ENCODE data around the gene CBR4.

The CBR4 gene

DNA sequence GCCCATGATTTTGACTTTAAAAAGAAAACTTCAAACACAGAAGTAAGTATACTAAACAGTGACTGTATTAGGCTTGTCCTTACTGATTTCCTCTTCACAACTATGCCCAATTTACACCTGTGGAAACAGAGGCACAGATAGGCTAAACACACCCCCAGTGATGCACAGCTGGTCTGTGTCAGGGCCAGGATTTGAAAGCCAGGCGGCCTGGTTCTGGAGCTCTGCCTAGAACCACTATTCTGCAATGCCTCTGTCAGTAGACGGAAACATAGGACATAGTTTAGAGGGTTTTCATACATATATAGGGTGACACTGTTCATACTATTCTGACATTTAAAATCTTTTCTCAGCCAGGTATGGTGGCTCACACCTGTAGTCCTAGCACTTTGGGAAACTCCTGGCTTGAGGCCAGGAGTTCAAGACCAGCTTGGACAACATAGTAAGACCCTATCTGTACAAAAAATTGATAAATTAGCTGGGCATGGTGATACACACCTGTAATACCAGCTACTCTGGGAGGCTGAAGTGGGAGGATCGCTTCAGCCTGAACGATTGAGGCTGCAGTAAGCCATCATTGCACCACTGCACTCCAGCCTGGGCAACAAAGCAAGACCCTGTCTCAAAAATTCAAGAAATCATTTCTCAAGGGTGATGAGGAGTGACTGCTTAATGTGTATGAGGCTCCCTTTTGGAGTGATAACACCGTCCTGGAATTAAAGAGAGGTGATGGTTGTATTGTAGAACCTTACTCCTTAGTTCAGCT, 23.0 kb upstream of the CBR4 start:
- no peak for DNase-seq

DNA sequence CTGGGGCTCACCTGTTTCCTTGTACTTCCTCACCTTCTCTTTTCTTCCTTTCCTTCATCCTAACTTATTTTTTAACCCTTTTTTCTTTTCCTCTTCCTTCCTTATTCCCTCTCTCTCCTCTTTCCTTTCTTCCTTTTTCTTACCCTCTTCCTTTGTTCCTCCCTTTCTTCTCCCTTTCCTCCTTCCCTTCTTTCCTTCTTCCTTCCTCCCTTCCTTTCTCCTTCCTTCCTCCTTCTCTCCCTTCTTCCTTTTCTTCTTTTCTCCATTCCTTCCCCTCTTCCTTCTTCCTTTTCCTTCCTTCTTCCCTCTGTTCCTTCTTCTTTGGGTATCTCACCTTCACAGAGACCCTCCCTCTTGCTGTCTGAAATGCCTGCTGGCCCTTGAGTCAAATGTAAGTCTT, 22.1 kb upstream of the CBR4 start:
- DNase-seq = no peak

DNA sequence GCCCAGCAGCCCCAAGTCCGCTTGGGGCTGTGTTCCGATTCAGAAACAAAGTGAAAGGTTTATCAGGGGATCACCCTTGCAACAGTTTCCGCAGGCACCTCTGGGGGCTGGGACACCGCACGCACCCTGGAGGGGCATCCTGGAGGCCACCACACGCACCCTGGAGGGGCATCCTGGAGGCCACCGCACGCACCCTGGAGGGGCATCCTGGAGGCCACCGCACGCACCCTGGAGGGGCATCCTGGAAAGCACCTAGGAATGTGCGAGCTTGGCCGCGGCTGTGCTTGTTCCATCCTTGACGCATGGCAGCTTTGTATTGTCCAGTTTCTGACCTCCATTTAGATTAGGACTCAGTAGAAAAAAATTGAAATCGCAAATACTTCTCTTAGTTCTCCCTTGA, 21.3 kb upstream of the CBR4 start:
- DNase-seq = no peak

DNA sequence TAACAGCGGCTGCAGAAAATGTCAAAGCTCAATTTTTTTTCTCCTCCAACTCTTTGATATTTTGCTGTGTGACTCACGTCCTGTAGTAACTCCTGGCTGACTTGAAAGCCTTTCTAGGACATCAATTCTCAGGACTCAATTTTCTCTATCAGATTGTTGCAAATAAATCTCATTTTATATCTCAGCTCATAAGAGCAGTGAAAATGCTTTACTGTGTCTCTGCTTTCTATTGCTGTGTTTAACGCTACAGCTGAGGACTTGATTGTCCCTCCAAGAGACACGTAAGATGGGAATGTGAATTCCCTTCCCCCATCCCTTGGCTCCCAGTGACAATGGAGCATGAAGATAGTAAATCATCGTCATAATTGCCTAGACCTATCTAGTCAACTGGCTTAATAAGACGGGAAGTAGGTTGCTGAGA, 20.5 kb upstream of the CBR4 start:
- DNase-seq = no peak

DNA sequence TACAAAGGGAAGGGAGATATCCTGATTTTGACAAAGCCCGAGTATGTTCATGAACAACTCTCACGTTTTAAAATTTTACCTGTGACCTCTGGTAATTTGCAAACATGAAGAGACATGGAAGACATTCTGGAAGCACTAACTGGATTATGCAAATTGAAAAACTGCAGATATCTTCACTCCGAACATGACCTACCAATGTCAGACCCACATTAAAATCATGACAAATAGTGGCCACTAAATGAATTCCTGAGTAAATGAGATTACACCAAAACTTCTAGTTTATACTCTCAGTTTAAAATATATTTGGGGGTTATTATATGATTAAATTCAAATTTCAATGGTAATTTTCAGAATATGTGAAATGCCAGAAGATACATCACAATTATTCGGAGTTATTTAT, 19.9 kb upstream of the CBR4 start:
- DNase-seq = no peak

DNA sequence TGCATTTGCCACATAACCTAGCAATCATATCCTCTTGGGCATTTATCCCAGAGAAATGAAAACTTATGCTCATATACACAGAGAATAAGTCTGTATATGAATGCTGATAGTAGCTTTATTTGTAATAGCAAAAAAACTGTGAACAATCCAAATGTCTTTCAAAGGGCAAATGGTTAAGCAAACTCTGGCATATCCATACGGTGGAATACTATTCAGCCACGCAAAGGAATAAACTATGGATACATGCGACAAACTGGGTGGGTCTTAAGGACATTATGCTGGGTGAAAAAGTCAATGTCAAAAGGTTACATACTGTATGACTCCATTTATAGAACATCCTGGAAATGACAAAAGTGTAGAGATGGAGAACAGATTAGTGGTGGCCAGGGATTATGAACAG, 17.6 kb upstream of the CBR4 start:
- no peak for DNase-seq

DNA sequence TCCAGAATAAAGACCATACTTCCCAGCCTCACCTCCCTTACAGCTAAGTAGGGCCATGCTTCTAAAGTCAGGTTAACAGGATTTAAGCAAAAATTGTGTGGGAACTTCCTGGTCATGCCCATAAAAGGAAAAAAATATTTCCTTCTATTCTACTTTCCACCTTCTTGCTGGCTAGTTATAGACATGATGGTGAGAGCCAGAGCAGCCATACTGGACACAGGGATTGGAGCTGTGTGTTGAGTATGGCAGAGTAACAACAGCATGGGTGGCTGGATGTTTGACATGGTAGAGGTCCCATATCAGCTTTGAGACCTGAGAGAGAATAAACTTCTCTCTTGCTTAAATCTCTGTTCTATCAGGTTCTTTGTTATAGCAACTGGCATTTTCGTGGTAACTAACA, 15.1 kb upstream of the CBR4 start:
- DNase-seq = no peak

DNA sequence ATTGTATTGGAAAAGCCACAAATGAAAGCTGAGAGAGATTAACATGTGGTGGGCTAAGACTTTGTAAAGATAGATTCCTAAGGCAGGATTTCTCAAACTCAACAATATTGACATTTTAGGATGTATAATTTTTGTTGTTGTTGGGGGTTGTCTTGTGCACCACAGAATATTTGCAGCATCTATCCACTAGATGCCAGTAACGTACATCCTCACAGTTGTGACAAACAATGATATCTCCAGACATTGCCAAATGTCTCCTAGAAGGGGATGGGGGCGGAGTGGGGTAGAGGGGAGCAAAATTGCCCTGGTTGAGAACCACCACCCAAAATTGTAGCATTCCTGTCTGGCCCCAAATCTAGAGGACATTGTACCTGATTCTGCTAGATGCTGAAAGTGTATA, 14.7 kb upstream of the CBR4 start:
- DNase-seq = no peak

DNA sequence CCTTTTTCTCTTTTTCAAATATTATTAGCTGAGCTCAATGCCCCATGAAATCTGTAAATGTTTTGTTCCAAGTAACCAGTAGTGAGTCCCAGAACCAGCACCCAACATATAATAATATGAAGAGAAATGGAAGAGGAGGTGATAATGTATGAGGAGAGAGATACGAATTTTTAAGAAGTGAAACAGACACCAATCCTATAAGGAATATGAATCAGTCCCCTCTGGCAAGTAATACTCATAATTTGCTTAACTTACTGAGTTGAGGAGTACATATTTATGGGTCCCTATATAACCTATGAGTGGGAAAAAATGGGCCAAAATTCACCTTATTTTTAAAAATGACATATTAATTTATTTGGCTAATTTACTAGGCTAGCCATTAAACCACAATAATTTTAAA, 8.4 kb upstream of the CBR4 start:
- no peak for DNase-seq

DNA sequence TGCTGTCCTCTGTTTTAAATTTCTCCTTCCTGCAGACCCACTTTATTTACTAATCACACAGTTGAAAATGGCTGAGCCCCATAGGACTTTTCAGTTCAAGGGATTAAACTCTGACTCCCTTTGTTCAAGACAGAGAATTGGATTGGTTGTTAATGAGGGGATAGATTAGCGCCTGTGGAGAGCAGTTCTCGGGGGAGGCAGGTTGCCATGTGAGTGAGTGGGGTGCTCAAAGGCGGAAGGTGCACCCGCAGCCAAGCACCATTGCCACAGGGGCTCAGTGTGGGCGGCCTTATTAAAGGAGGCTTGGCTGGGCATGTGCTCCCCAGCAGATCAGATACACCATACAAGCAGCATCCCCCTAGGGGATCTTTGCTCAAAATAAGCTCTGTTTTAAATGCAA, 7.9 kb upstream of the CBR4 start:
- no peak for DNase-seq

DNA sequence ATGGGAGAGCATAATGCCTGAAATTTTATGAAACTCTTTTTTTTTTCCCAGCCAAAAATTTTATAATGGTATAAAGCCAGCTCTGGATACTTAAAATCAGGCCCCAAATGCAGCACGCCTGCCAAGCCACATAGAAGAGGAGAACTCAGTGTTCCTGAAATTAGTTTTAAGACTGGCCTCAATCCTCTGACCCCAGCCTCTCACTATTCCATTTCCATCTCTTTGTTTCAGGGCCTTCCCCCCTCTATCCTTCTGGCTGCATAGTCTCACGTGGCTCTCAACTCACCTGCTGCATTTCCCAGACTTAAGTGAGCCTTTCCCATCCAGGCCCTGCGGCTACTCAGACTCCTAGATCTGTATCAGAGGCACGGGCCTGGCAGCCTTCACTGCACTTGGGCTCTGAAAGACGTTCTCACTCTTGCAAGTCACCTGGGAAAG, 5.2 kb upstream of the CBR4 start:
- DNase-seq = no peak

DNA sequence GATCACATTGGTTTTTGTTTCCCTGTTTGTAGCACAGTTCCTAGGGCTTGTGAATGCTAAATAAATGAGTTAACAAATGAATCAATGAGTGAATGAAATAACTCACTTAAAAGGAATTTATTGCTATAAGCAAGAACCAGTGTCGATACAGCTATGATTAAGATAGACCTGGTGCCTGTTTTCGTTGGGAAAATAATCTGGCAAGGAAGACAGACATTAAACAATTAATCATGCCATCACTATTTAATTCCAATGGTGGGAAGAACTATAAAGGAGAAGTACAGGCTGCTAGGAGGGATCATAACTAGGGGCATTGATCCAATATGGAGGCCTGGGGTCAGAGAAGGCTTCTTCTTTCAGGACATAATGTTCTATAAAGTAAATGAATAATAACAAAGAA, 4.5 kb upstream of the CBR4 start:
- DNase-seq = no peak

DNA sequence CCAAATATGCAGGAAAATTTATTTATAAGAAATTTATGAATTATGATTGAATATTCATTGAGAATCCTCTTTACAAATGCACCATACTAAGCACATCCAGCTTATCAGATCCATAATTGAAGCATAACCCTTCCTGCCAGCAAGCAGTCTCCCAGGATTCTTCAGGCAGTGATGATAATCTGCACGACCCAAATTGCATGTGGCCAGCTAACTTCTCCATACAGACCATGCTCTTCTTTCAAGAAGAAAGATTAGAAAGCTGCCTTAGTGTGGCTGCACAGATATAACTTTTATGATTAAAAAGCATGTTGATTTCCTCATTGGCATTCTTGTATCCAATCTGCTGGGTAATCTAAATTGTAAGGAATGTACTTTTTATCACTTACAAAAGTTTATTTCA, 3.3 kb upstream of the CBR4 start:
- no peak for DNase-seq

DNA sequence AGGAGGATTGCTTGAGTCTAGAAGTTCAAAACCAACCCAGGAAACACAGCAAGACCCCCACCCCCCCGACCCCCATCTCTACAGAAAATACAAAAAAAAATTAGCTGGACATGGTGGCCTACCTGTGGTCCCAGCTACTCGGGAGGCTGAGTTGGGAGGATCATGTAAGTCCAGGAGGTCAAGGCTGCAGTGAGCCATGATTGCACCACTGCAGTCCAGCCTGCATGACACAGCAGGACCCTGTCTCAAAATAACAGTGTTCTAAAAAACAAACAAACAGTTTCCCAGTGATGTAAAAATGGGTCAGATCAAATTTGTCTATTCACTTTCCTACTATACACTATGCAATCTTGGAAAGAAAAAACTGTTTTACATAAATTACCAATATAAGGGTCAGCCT, 2.0 kb upstream of the CBR4 start:
- DNase-seq = no peak

DNA sequence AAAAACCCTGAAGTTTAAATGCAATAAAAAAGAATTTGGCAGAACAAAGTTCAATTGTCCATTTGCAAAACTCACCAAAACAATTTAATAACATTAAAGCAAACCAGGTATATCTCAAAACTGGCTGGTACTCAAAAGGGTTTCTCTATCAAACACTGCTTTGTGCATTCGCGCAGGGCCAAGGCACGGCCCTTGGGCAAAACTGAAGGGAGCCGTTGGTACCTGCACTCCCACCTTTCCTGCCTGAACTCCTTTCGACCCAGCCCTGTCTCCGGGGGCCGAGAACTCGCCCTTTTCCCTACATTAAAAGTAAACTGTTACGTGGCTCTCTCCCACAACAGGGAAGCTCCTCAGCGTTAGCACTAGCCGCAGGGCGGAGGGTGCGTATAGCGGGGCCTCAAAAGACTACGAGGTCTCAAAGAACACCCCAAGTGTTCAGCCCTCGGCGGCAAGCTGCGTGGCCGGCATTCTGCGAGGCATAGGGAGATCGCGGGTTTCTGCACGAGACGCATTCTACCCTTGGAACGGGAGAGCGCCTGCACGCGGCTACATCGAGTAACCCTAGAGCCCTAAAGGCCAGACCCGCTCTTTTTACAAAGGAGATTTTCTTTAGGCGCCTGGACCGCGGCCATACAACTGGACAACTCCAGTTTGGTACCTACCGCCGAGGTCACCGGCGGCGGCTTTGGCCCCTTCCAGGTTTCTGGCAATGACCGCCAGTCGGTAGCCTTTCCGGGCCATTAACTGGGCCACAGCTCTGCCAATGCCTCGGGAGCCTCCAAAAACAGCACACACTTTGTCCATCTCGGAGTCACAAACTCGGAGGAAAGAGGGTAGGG, 550 bp downstream of the CBR4 start:
- peak; percentile 45 to 48 for DNase-seq

DNA sequence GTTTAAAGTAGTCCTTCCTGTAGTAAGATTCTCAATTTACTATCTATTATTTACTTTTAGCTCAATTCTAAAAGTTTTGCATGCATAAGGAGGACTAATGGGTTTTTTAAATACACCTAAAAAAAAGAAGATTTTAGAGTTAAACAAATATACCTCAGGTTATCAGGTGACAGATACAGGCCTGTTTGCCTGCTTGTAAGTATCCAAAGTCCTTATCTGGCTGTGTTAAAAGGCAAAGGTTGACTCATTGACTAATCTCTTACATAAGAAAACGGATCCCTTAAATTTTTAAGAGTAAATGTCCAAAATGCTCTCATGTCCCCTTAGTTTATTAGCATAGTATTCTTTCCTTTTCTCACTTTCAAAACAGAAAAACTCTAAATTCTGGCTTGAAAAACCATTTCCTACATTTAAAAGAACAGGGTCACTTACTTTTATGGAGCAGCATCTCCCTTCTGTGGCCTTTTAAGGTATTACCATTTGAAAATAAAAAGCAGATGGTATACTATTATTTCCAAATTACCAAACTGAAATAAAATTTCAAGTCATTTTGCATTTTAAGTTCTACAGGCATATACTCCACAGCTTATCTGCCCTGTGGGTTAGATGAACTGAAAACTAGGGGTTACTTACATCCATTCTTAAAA, 4.5 kb downstream of the CBR4 start:
- DNase-seq = no peak

DNA sequence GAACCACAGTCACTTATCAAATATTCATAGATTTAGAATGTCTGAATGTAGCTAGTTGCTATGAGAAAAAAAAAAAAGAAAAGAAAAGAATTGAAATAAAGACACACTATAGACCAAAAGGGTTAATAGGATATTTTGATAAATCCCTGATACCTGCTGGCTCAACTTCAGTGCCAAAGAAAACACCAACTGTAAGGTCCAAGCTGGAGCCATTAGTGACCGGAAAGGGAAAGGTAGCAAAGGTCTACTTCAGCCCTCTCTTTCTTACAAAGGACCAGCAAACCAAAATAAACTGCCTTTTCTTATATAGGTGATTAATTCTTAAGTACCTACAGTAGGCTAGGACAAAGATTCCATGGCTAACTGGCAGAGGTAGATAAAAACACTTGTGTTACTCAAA, 9.7 kb downstream of the CBR4 start:
- DNase-seq = no peak

DNA sequence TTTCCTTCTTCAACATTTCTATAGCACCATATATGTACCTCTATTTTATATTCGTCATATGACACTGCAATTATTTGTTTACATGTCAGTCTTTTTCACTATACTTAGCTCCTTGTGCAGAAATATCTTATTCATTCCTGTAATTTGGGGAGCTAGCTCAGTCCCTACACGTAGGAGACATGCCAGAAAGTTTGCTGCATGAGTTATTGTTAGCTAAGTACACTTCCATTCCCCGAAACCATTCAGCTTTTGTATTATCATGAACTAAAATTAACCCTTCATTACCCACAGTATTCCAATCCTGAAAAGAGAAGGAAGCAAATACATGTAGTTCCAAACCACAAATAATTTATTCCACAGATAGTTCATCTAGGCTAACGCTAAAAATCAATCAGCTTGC, 10.2 kb downstream of the CBR4 start:
- DNase-seq = no peak

DNA sequence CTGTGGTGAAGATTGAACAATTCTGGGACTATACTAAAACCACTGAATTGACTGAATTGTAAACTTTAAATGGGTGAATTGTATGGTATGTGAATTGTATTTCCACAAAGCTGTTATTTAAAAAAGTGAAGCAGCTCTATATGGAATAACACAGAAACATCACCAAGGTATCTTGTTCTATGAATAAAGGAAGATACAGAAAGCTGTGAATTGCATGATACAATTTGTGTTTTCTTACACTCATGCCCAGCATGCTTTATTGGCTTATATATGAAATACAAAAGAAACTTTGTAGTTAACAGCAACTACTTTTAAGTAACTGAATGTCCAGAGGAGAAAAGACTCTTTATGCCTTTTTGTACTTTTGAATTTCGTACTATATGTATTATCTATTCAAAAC, 11.5 kb downstream of the CBR4 start:
- DNase-seq = no peak

DNA sequence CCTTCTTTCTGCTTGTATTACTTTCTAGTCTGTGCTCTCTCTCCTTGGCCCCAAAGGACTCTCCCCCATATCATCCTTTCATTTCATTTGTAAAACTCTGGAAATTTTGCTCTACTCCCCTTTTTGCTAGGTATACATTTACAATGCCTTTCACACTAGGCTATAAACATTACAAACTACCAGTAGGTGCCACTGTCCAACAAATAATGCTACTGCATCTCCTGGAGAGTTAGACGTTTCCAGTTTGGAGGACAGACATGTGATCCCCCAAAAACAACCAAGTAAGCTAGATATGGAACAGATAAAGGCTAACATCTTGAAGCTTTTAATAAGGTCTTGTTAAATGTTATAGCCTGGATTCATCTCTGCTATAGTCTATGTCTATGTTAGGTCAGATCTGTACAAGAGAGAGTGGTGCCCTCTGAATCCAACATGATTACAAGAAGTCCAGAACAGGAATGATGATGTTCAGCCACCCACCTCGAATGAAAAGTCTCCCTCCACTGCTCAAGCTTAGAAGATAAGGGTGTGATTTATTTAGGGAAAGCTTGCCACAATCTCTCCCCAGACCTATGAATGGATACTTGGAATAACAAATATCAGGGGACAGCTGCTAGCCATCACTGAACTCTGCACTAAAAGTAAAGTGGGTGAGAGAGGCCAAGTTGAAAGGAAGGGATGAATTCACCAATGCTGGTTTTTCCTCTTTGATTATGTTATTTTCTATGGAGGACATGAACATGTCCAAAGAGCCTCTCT, 14.3 kb downstream of the CBR4 start:
- DNase-seq = no peak

DNA sequence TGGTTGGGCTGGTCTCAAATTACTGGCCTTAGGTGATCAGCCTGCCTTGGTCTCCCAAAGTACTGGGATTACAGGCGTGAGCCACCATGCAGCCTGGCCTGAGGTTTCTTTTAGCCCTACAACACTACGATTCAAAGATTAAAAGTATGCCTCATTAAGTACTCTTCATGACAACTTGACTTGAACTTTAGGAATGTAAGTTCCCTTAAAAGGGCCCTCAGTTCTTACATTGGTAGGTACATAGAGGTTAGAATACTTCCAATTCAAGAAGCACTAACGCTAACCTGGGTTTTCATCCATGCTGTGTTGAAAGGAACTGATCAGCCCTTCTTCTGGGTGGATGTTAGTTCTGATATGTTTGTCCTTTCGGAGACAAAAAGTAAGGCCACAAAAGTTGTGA, 15.1 kb downstream of the CBR4 start:
- no peak for DNase-seq

DNA sequence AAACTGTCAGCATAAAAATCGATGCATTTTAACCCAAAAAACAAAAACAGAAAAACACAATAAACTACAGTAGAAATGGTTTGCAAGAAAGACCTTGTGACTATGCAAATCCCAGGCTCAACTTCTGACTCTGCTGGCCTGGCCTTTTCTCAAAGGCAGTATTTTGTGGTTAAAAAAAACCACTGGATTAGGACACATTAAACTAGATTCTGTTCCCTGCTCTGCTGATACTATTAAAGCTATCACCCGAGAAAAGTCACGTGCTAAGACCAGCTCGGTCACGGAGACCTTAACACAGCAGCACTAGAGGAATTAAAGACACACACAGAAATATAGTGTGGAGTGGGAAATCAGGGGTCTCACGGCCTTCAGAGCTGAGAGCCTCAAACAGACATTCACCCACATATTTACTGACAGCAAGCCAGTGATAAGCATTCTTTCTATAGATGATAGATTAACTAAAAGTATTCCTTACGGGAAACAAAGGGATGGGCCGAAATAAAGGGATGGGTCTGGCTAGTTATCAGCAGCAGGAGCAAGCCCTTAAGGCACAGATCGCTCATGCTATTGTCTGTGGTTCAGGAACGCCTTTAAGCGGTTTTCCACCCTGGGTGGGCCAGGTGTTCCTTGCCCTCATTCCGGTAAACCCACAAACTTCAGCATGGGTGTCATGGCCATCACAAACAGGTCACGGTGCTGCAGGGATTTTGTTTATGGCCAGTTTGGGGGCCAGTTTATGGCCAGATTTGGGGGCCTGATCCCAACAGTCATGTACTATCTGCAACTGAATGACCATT, 16.1 kb downstream of the CBR4 start:
- DNase-seq = no peak

Measured in stimulated activated CD4-positive, alpha-beta T cell treated with anti-CD3 and anti-CD28 coated beads, Interleukin-4, amount 100 ng/mL, for 4 hours (primary cell).